SW 1271 (cell line): ENCODE results near the gene FAF2.
"Not testable (repeated sequence)": the region's sequence is repeated elsewhere in the genome, so short reads cannot be mapped to it uniquely, and the experiment has no call there.

ENCODE experiments used
- DNase-seq, 2 experiments: peaks; one replicate each; lab custom pipeline; 2025; lab: John Stamatoyannopoulos, UW

FAF2 gene

DNA sequence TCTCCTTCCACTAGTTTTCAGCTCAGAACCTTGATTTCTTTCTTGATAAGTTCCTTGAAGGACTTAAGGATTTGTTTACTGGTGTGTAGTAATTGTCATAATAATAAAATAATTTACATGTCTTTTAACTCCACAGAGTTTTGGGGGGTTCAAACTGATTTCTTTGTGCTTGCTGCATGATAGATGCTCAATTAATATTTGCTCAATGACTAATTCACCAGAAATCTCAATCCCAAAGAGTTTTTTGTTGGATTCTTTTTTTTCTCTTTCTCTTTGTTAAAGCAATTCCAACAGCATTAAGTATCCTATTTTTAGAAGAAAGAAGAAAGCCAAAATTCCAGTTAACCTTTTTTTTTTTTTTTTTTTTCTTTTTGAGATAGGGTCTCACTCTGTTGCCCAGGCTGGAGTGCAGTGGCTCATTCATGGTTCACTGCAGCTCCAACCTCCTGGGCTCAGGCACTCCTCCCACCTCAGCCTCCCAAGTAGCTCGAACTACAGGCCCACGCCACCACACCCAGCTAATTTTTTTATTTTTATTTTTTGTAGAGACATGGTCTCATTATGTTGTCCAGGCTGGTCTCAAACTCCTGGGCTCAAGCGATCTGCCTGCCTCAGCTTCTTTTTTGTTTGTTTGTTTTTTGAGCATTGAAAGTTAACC, 10.8 kb downstream of the FAF2 start:
- no peak for DNase-seq

DNA sequence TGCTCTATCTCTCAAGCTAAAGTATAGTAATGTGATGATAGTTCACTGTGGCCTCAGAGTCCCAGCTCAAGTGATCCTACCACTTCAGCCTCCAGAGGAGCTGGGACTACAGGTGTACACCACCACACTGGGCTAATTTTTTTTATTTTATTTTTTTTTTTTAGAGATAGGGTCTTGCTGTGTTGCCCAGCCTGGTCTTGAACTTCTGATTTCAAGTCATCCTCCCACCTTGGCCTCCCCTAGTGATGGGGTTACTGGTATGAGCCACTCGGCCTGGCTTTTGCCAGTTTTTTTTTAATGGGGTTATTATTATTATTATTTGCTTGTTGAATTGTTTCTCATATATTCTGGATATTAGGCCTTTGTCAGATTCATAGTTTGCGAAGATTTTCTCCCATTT, 13.2 kb downstream of the FAF2 start:
- DNase-seq, result no peak

DNA sequence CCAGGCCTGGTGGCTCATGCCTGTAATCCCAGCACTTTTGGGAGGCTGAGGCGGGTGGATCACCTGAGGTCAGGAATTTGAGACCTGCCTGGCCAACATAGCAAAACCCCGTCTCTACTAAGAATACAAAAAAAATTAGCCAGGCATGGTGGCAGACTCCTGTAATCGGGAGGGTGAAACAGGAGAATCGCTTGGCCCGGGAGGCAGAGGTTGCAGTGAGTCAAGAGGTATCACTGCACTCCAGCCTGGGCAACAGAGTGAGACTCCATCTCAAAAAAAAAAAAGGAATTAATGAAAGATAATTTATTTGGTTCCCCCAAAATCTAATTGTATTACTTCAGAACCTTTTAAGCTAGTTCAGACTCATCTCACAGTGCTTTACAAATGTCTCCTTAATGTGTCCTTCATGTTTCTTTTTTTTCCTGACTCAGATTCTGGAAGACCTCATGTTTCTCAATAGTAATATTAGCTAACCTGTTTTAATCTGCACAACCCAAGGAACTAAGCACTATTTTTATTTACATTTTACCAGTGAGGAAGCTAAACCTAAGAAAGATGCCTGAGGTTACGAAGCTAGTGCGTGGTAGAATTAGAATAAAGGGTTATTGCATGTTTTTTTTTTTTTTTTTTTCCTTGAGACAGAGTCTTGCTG, 15.1 kb downstream of the FAF2 start:
- no peak for DNase-seq

DNA sequence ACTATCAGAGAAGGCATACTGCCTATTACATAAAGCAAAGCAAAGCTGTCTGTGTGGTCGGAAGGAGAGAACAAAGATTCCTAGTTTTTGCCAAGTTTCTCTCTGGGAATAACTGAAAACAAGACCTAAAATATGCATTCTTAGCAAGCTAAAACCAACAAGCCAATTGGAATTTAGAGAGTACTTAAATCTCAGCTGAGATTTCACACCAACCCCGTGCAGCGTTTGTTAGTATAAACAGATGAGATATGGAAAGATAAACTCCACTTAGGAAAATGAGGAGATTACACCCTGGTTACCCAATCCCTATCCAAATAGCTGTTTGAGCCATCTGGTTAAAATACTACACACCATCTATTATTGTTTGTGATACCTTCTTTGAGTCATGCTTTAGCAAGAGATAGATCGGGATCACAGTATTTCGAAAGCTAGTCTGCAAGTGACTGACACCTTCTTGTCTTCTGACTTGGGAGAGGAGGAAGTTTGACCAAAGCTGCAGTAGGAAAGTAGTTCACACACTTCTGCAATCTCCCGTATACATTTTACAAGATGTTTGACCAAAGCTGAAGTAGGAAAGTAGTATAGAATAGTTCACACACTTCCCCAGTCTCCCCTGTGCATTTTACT, 18.2 kb downstream of the FAF2 start:
- no peak for DNase-seq

DNA sequence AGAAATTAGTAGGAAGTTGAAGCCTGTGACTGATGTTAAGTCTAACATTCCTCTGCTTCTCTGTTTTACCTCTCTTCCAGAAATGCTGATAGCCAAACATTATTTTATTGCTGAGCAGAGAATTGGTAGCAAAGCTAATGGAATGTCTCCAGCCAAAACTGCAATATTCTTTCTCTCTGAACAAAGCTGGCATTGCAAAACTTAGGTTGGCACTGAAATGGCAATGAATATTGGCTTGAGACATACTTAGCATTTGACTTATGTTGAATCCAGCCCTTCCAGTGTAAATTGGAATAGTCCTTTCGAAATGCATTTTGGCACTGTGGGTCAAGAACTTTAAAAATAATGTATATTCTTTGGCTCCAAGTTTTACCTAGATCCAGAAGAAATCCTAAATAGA, 21.1 kb downstream of the FAF2 start:
- no peak for DNase-seq

DNA sequence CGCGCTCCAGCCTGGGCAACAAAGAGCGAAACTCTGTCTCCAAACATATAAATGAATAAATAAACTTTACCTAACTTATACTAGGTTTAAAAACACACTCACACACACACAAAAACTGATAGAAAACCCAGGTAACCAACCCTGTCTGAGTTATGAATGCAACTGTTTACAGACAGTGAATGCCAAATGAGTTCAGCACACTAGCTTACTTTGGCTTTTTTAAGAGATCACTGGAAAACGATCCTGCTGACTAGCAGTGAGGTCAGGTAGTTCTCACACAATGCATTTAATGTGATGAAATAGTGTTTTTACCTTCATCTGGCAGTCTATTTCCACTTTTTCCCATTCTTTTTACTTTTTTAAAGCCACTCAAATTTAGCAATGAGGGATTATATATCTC, 22.4 kb downstream of the FAF2 start:
- DNase-seq, result no peak

DNA sequence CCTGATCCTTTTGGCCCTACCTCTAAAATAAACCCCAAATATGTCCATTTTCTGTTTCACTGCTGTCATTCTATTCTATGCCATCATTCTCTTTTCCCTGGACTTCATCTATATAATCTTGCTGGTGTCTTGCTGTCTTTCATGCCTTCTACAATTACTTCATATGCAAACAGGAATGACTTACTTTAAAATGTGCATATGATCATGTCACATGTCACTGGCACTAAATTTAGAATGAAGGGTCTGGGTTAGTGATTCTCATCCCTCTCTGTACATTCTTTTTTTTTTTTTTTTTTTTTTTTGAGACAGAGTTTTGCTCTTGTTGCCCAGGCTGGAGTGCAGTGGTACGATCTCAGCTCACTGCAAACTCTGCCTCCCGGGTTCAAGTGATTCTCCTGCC, 22.9 kb downstream of the FAF2 start:
- no peak for DNase-seq

DNA sequence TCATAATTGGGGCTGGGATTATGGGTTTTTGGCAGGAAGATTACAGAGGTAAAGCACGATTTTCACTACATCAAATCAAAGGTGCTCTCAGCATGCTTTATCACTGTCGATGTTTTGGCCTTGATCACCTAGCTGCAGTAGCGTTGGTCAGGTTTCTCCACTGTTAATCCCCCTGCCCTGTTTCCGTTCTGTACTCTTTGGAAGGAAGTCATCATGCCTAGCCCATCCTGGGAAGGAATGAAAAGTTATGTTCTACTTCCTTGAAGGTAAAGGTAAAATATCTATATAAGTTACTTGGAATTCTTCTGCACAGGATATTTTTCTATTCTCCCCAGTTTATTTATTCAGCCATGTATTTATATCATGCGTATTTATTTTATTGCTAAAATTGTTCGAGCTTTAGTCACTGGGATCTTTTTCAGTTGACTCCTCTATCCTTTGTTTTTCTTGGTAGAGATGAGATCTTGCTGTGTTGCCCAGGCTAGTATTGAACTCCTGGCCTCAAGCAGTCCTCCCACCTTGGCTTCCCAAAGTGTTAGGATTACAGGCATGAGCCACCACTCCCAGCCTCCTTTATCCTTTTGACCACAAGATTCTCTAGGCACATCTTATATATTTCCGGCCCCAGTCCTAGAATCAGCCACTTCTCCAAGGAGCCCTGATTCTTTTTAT, 25.3 kb downstream of the FAF2 start:
- no peak for DNase-seq

DNA sequence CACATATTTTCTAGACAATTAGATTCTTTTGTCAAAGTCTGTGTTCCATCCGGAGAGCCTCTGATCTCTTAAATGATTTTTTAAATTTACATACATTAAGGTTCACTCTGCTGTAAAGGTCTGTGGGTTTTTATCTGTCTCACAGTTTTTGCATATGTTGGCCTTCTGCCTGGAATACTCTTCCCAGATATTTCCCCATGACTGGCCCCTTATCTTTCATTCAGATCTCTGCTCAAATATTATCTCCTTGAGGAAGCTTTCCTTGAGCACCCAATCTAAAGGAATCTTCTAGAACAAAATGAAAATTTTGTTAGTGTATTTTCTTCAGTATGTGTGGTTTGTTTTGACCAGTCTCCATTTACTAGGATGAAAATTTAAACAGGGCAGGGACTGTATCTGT, 26.3 kb downstream of the FAF2 start:
- no peak for DNase-seq

DNA sequence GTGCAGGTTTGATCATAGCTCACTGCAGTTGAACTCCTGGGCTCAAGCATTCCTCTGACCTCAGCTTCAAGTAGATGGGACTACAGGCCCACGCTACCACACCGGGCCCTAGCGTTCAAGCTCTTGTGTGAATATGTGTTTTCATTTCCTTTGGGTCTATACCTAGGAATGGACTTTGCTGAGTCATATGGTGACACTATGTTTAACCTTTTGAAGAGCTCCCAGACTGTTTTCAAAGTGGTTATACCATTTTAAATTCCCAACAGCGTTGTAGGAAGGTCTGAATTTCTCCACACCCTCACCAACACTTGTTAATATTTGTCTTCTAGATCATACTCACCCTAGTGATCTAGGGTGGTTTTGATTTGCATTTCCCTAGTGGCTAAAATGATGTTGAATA, 33.5 kb downstream of the FAF2 start:
- no peak for DNase-seq

DNA sequence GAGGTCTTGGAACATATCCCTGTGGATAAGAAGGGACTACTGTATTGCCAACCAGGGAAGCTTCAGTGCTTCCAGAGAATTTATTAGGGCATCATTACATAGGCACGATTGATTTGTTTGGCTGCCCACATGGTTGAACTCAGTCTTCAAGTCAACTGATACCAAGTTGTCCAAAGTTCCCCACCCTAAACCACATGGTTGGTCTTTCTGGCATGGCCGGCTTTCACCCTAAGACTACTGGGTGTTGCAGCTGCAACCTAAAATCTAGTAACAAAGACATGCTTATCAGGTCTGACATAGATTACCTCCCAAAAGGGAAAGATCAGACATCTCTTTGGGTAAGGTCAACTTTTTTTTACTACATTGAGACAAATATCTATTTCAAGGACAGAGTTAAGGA, 37.0 kb downstream of the FAF2 start:
- DNase-seq, result no peak

DNA sequence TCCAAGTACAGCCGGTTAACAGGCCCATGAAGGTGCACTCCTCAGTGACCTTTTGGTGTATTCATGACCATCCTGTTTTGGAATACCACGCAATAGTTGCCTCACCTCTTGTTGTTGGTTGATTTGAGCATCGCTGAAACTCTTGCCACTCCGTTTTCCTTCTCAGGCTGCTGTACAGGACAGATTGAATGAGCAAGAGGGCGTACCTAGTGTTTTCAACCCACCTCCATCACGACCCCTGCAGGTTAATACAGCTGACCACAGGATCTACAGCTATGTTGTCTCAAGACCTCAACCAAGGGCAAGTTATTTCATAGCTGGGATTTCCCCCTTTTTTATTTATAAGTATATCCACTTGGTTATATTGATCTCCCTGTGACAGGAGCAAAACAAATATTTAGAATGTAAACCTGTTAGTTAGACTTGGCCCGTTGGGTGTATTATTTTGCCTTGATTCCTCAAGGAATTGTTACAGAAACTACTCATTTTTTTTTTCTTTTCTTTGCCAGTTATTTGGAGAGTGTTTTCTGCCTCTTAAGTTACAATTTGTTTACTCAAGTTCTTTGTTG, 38.1 kb downstream of the FAF2 start:
- DNase-seq, result no peak

DNA sequence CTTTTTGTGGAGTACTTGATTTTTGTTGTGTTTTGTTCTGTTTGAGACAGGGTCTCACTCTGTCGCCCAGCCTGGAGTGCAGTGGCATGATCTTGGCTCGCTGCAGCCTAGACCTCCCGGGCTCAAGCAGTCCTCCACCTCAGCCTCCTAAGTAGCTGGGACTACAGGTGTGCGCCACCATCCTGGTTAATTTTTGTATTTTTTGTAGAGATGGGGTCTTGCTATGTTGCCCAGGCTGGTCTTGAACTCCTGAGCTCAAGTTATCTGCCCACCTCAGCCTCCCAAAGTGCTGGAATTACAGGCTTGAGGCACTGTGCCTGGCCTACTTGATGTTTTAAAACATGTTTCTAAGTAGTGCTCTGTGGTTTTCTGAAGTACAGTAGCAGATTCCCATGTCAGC, 39.0 kb downstream of the FAF2 start:
- not testable (repeated sequence) for DNase-seq

DNA sequence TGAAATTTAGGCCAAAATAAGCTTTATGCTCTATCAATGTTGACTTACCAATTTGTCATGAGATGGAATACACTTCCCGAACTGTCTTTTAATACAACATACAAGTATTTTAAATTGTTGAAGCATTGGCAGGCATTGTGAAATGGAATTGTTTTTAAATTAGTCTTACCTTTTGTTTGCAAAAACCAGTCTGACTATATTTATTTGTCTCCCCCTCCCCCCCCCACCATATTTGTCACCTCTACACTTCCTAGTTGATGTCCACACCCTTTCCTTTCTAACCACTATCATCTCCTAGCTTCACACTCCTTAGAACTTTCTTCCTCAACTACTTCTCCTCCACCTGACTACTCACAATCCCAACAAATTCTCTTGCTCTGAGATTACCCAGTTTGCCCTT, 40.9 kb downstream of the FAF2 start:
- DNase-seq, result no peak

DNA sequence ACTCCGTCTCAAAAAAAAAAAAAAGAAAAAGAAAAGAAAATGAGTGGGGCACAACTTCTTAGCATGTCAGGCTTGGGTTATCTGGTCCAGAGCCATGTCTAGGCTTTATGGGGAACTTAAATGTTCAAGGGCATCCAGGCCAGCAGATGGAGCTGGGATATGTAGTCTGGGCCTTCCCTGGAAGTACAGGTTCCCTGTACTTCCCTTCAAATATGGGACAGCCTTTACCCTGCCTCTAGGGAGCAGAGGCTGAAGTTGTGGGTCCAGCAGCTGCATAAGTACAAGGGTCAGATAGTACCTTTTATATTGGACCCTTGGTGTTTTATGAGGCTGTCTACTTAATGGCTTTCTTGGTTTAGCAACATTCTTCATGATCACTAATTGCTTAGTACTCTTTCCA, 42.1 kb downstream of the FAF2 start:
- DNase-seq, result peak in 1 of 2 experiments; percentile 22

DNA sequence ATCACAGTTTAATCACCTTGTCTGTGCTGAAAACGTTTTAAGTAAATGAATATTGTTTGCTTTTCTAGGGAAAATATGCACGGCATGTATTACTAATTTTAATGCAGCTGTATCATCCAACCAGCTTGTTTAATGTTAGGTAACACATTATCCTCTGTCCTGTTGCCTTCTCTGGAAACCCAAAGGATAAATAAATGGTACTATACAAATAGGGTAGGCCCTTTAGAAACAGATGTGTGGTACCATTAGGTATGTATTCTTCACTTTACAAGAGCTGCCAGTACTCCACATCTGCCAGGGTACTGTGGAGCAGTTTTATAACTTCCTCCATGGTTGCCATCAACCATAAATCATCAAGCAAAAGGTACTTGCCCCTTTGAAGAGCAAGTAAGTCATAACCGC, 42.9 kb downstream of the FAF2 start:
- no peak for DNase-seq

DNA sequence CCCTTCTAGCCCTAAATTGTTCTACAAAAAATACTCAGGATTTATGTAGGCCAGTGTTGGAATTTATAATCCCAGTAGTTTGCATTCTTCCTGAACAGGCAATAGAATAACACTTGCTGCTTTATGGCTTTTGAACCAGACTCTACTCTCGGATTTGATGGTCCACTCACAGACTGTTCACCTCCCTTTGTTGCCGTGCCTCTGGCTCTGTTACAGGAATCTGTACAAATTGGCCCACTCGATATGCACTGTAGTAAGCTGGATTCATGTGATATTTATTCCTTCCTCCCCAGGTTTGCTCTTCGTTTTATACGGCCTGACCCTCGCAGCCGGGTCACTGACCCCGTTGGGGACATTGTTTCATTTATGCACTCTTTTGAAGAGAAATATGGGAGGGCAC, 43.7 kb downstream of the FAF2 start:
- DNase-seq, result no peak

DNA sequence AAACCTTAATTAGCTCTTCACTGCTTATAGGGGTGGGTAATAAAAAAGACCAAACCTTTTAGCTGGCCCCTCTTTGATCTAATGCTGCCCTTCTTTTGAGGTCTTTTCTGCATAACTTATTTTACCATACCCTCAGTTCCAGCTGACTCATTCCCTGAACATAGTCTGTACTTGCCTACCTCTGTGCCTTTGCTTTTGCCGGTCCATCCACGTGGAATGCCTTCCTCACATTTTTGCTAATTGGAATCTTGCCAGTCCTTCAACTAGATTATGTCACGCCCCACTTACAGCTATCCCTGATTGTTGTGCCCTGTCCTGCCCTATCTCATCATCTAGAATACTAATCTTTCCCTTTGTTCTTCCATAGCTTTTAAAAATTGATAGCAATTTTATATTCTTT, 44.2 kb downstream of the FAF2 start:
- DNase-seq, result no peak

DNA sequence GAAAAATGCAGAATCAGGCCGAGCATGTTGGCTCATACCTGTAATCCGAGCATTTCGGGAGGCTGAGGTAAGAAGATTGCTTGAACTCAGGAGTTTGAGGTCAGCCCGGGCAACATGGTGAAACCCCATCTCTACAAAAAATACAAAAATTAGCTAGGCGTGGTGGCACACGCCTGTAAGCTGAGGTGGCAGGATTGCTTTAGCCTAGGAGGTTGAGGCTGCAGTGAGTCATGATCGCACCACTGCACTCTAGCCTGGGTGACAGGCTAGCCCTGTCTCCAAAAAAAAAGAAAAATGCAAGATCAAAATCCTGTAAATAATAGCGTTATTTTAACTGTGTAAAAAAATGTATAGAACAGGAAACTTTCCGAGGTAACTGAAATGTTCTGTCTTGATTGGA, 49.7 kb downstream of the FAF2 start:
- peak in 1 of 2 experiments; percentile 17 for DNase-seq

DNA sequence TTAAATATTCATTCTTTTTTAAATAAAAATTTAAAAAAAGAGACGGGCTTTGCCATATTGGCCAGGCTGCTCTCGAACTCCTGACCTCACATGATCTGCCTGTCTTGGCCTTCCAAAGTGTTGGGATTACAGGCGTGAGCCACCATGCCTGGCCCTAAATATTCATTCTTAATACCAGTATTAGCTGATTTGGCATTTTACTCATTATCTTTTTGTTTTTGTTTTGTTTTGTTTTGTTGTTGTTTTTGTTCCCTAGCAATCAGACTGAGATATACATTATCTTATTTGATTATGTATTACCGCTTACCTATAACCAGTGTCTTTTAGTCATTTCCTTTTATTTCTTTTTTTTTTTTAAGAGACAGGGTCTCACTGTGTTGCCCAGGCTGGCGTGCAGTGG, 51.1 kb downstream of the FAF2 start:
- no peak for DNase-seq

DNA sequence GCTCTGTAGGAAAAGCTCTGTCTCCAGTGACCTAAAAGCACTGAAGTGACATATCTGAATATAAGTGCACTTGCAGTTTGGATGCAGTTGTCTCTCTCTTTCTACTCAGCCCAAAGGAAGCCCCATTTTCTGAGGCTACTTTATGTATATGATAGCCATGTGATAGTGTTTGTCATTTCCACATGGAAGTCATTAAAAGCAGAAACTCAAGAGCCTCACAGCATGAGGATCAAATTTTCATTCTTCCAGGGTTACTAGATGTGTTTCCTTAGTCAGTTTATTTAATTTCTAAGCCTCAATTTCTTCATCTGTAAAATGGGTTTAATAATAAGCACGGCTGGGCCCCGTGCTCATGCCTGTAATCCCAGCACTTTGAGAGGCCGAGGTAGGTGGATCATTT, 52.3 kb downstream of the FAF2 start:
- no peak for DNase-seq

DNA sequence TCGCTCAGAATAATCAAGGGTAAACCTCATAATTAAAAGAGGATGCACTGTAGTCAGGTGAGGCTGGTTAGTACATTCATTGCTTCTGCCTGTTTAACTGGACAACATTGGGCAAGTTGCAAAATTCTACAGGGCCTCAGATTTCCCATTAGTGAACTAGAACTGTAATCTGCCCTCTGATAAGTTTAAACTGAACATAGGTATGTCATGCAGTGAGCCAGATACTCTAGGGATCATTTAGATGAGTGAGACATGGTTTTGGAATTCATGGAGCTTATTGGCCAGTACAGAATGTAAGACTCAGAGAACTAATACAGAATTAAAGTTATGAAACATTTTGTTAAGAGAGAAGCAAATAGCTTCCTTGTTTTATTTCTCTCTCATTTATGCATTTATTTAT, 53.1 kb downstream of the FAF2 start:
- DNase-seq, result no peak

DNA sequence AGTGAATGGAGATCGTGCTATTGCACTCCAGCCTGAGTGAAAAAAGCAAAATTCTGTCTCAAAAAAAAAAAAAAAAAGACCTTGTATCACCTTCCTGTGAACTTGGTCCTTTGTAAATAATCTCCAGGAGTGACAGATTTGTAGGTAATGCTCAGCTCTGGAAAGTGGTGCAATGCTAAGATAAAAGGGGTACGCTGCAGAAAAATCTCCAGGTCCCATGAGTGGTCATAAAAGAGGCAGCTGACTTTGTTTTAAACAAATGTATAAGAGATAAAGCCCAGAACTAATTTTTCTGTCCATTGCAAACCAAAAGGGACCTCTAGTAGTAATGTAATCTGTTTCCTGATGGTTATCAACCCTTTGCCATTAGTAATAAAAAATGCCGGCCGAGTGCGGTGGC, 55.3 kb downstream of the FAF2 start:
- no peak for DNase-seq
